HG03575 (cell line): ENCODE data around the gene BLTP2.

Source experiments
- ATAC-seq: cut with Tn5 transposase; IDR thresholded peaks from one replicate; pipeline ENCODE4 v1.9.1; 2021; ENCODE audit not compliant: unreplicated experiment, insufficient number of reproducible peaks, low FRiP score; ENCODE audit errors: extremely low read depth

The BLTP2 gene

GRCh38 chr17:28655160-28655559 is 10.2 kb upstream of the BLTP2 start:
- no peak for ATAC-seq

- no peak for ATAC-seq
Observed at GRCh38 chr17:28648698-28649097, 3.7 kb upstream of the BLTP2 start.

GRCh38 chr17:28646039-28646754 is 1.2 kb upstream of the BLTP2 start:
- ATAC-seq, result no peak

- ATAC-seq, result no peak
Observed at GRCh38 chr17:28645576-28645939, 600 bp upstream of the BLTP2 start.

GRCh38 chr17:28643983-28644786 is 773 bp downstream of the BLTP2 start:
- no peak for ATAC-seq

- ATAC-seq, result no peak
Observed at GRCh38 chr17:28641579-28641978, 3.4 kb downstream of the BLTP2 start.

GRCh38 chr17:28635506-28635905 is 9.5 kb downstream of the BLTP2 start:
- ATAC-seq, result no peak

- no peak for ATAC-seq
Observed at GRCh38 chr17:28634206-28634865, 10.6 kb downstream of the BLTP2 start.

- no peak for ATAC-seq
Observed at GRCh38 chr17:28626818-28627217, 18.1 kb downstream of the BLTP2 start.

- no peak for ATAC-seq
Observed at GRCh38 chr17:28624148-28624547, 20.8 kb downstream of the BLTP2 start.

GRCh38 chr17:28623696-28624095 is 21.3 kb downstream of the BLTP2 start:
- no peak for ATAC-seq

- no peak for ATAC-seq
Observed at GRCh38 chr17:28622186-28622585, 22.8 kb downstream of the BLTP2 start.

GRCh38 chr17:28620010-28620409 is 24.9 kb downstream of the BLTP2 start:
- no peak for ATAC-seq

GRCh38 chr17:28618464-28618863 is 26.5 kb downstream of the BLTP2 start:
- no peak for ATAC-seq

GRCh38 chr17:28616281-28616680 is 28.7 kb downstream of the BLTP2 start:
- no peak for ATAC-seq

- no peak for ATAC-seq
Observed at GRCh38 chr17:28615260-28615940, 29.6 kb downstream of the BLTP2 start.

- no peak for ATAC-seq
Observed at GRCh38 chr17:28613931-28614381, 31.0 kb downstream of the BLTP2 start, which contains the start of gene RSKR. TSS of gene RSKR (minus strand) at chr17:28614185. CDS start at chr17:28614161, 24 bp downstream.

- no peak for ATAC-seq
Observed at GRCh38 chr17:28612936-28613872, 31.8 kb downstream of the BLTP2 start.
